ENCODE measurements around the gene ACOX1.

DNA sequence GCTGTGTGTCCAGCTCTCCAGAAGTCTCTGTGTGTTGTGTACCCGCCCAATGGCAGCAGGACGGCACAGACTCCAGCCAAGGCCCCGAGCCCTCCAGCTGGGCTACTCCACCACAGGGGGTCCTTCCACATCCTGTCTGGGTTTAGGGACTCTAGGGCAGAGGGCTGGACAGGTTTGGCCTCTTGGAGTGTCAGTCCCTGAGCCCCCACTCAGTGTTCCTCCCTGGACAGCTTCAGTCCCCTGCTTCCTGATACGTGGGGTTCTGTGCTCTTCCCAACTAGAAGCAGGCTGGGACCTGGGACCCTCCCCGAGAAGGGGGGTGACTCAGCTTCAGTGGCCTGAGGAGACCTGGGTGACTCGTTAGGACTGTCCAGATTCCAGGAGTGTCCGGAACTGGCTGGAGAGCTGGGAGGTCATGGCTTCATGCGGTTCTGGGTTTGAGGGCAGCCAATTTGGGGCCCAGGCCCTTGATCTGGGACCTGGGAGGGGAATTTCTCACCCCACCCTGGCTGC lies 25.8 kb upstream of the ACOX1 start:
- TF ChIP-seq CHD2 (IDR thresholded peaks at IDR 0.05; ENCODE audit: low read depth, low read length) (no peak), ZNF761 (CRISPR knock-in tag; conservative IDR thresholded peaks at IDR 0.05) (no peak), ESRRA (CRISPR knock-in tag; IDR thresholded peaks at IDR 0.05; ENCODE audit: low read depth) (no peak), SMARCE1 (IDR thresholded peaks at IDR 0.05; ENCODE audit: borderline replicate concordance) (no peak), MED1 (CRISPR knock-in tag; IDR thresholded peaks at IDR 0.05) (no peak), SIN3A (IDR thresholded peaks at IDR 0.05; ENCODE audit: borderline replicate concordance, low read depth, low read length) (no peak), SP2 (CRISPR knock-in tag; IDR thresholded peaks at IDR 0.05) (no peak), NFIC (IDR thresholded peaks at IDR 0.05; ENCODE audit: low read length) (no peak), ZNF432 (CRISPR knock-in tag; IDR thresholded peaks at IDR 0.05; ENCODE audit: borderline replicate concordance) (no peak)
- TF ChIP-seq, protein P1, sequence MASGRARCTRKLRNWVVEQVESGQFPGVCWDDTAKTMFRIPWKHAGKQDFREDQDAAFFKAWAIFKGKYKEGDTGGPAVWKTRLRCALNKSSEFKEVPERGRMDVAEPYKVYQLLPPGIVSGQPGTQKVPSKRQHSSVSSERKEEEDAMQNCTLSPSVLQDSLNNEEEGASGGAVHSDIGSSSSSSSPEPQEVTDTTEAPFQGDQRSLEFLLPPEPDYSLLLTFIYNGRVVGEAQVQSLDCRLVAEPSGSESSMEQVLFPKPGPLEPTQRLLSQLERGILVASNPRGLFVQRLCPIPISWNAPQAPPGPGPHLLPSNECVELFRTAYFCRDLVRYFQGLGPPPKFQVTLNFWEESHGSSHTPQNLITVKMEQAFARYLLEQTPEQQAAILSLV (CRISPR knock-in tag; IDR thresholded peaks at IDR 0.05; ENCODE audit: borderline replicate concordance), result no peak
- TF ChIP-seq, protein P2, sequence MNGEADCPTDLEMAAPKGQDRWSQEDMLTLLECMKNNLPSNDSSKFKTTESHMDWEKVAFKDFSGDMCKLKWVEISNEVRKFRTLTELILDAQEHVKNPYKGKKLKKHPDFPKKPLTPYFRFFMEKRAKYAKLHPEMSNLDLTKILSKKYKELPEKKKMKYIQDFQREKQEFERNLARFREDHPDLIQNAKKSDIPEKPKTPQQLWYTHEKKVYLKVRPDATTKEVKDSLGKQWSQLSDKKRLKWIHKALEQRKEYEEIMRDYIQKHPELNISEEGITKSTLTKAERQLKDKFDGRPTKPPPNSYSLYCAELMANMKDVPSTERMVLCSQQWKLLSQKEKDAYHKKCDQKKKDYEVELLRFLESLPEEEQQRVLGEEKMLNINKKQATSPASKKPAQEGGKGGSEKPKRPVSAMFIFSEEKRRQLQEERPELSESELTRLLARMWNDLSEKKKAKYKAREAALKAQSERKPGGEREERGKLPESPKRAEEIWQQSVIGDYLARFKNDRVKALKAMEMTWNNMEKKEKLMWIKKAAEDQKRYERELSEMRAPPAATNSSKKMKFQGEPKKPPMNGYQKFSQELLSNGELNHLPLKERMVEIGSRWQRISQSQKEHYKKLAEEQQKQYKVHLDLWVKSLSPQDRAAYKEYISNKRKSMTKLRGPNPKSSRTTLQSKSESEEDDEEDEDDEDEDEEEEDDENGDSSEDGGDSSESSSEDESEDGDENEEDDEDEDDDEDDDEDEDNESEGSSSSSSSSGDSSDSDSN (CRISPR knock-in tag; IDR thresholded peaks at IDR 0.05), result no peak
- TF ChIP-seq, protein P3, sequence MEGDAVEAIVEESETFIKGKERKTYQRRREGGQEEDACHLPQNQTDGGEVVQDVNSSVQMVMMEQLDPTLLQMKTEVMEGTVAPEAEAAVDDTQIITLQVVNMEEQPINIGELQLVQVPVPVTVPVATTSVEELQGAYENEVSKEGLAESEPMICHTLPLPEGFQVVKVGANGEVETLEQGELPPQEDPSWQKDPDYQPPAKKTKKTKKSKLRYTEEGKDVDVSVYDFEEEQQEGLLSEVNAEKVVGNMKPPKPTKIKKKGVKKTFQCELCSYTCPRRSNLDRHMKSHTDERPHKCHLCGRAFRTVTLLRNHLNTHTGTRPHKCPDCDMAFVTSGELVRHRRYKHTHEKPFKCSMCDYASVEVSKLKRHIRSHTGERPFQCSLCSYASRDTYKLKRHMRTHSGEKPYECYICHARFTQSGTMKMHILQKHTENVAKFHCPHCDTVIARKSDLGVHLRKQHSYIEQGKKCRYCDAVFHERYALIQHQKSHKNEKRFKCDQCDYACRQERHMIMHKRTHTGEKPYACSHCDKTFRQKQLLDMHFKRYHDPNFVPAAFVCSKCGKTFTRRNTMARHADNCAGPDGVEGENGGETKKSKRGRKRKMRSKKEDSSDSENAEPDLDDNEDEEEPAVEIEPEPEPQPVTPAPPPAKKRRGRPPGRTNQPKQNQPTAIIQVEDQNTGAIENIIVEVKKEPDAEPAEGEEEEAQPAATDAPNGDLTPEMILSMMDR (CRISPR knock-in tag; IDR thresholded peaks at IDR 0.05), result no peak
